CD4-positive, CD25-positive, alpha-beta regulatory T cell (primary cell): ENCODE results near the gene SBNO2. TPM values are rescaled to one million over a fixed set of nuclear protein-coding genes. Genes with fewer than 3 reads are reported as not detected.

Experiments
- ATAC-seq, 2 donors: fragments of 150-1000 bp; cut with Tn5 transposase; one replicate each; pipeline ENCODE4 v1.10.0; 2021; ENCODE audit warnings: low read depth in 2 of 2, moderate number of reproducible peaks in 2 of 2, moderate library complexity in 1 of 2
- DNase-seq, 3 donors: peaks; one replicate each; pipeline versions ENCODE4 v3.0.0 to v3.0.0-alpha.2; 2012 to 2022; ENCODE audit warnings: mixed read lengths in 1 of 3
- H3K27ac ChIP-seq: one replicate; pipeline ENCODE4 v1.7.0; 2013; ENCODE audit warnings: mild to moderate bottlenecking, low read length; ENCODE audit not compliant: insufficient read depth, poor library complexity, severe bottlenecking
- H3K27me3 ChIP-seq: one replicate; pipeline ENCODE4 v1.7.0; 2013; ENCODE audit warnings: low read length; ENCODE audit not compliant: control insufficient read depth, insufficient read depth
- H3K36me3 ChIP-seq: one replicate; pipeline ENCODE4 v1.7.0; 2013; ENCODE audit warnings: mild to moderate bottlenecking, low read length, moderate library complexity; ENCODE audit not compliant: control insufficient read depth, insufficient read depth
- H3K4me1 ChIP-seq: 2 replicates; pipeline ENCODE4 v1.7.0; 2013; ENCODE audit warnings: mild to moderate bottlenecking, low read length; ENCODE audit not compliant: insufficient read depth, control insufficient read depth, poor library complexity, severe bottlenecking
- H3K4me3 ChIP-seq: one replicate; pipeline ENCODE4 v1.7.0; 2013; ENCODE audit warnings: low read depth, mild to moderate bottlenecking, low read length, moderate library complexity
- H3K9me3 ChIP-seq, 2 experiments: 1 replicate in 1 of 2; 2 replicates in 1 of 2; pipeline ENCODE4 v1.7.0; 2013; ENCODE audit warnings: low read length in 2 of 2, mild to moderate bottlenecking in 1 of 2, moderate library complexity in 1 of 2; ENCODE audit not compliant: control insufficient read depth in 2 of 2
- H3K27ac Mint-ChIP-seq, 3 donors: one replicate each; pipeline ENCODE4 v1.8.0; 2020 to 2022; ENCODE audit warnings: mild to moderate bottlenecking in 3 of 3, mixed read lengths in 3 of 3, moderate library complexity in 2 of 3
- H3K27me3 Mint-ChIP-seq: one replicate; pipeline ENCODE4 v1.8.0; 2022; ENCODE audit warnings: mild to moderate bottlenecking, mixed read lengths
- H3K36me3 Mint-ChIP-seq: one replicate; pipeline ENCODE4 v1.8.0; 2020; ENCODE audit warnings: mixed read lengths
- H3K4me1 Mint-ChIP-seq, 4 donors: one replicate each; pipeline ENCODE4 v1.8.0; 2020 to 2022; ENCODE audit warnings: mixed read lengths in 4 of 4, mild to moderate bottlenecking in 1 of 4
- H3K4me3 Mint-ChIP-seq, 4 donors: one replicate each; pipeline ENCODE4 v1.8.0; 2020 to 2022; ENCODE audit warnings: mild to moderate bottlenecking in 4 of 4, mixed read lengths in 4 of 4, moderate library complexity in 3 of 4
- H3K9me3 Mint-ChIP-seq, 7 donors: one replicate each; pipeline ENCODE4 v1.8.0; 2020 to 2022; ENCODE audit warnings: mixed read lengths in 7 of 7, mild to moderate bottlenecking in 3 of 7, moderate library complexity in 2 of 7
- polyA plus RNA-seq, 4 donors: library from polyadenylated mRNA; unstranded; fragments of 300-500 nt; fragmentation: Illumina TruSeq; gene quantifications; one replicate each; pipeline ENCODE4 v1.2.3, GENCODE V29; 2021
- total RNA-seq: library from RNA; stranded (reverse); gene quantifications from one replicate; pipeline ENCODE4 v1.2.3, GENCODE V29; 2022

SBNO2 gene
- total and polyA plus RNA-seq, 5 donors from 2014 or later: 2.0 to 139 (median 2.7) TPM

- no peaks in the 10 kb centered on the region for H3K27me3 Mint-ChIP-seq
- no peaks in the 10 kb centered on the region for H3K9me3 ChIP-seq
- no peak overlapping the region for H3K4me3 ChIP-seq
- no peaks in the 10 kb centered on the region for H3K9me3 Mint-ChIP-seq
- ATAC-seq: no peak
- H3K36me3 Mint-ChIP-seq: peaks cover 22% of the 10 kb centered on the region
- H3K27ac ChIP-seq: no peak overlapping the region
- no peaks in the 10 kb centered on the region for H3K27me3 ChIP-seq
- no peak overlapping the region for H3K27ac Mint-ChIP-seq
- peaks cover 11% of the 10 kb centered on the region for H3K36me3 ChIP-seq
- no peak overlapping the region for H3K4me3 Mint-ChIP-seq
- DNase-seq: no peak
- no peaks in the 10 kb centered on the region for H3K4me1 ChIP-seq
- peaks cover 0 to 10% (median 6%) of the 10 kb centered on the region in 4 donors for H3K4me1 Mint-ChIP-seq
Measured at GRCh38 chr19:1146412-1146699, 27.7 kb downstream of the SBNO2 start.

- Histone ChIP-seq H3K36me3 (peaks cover 11% of the 10 kb centered on the region), H3K4me3 (no peak overlapping the region)
Measured at GRCh38 chr19:1145635-1146411, 28.2 kb downstream of the SBNO2 start.

GRCh38 chr19:1144741-1145140, 29.3 kb downstream of the SBNO2 start:
- H3K9me3 Mint-ChIP-seq: peaks cover 0 to 4% (median 0%) of the 10 kb centered on the region in 7 donors
- H3K27ac ChIP-seq: no peak overlapping the region
- H3K4me1 Mint-ChIP-seq: peaks cover 0 to 10% (median 6%) of the 10 kb centered on the region in 4 donors
- no peaks in the 10 kb centered on the region for H3K4me1 ChIP-seq
- H3K4me3 ChIP-seq: no peak overlapping the region
- peaks cover 25% of the 10 kb centered on the region for H3K36me3 Mint-ChIP-seq
- no peaks in the 10 kb centered on the region for H3K9me3 ChIP-seq
- DNase-seq (no peak), ATAC-seq (no peak)
- H3K27me3 ChIP-seq: no peaks in the 10 kb centered on the region
- H3K27me3 Mint-ChIP-seq: no peaks in the 10 kb centered on the region
- no peak overlapping the region for H3K4me3 Mint-ChIP-seq
- peak overlapping the region in 2 of 3 donors; percentile 78 to 89 for H3K27ac Mint-ChIP-seq
- peaks cover 11% of the 10 kb centered on the region for H3K36me3 ChIP-seq

More at GRCh38 chr19:1145635-1146411, 28.2 kb downstream of the SBNO2 start:
- no peak for DNase-seq
- H3K27me3 ChIP-seq: no peaks in the 10 kb centered on the region
- ATAC-seq: no peak
- Mint-ChIP-seq H3K27ac (no peak overlapping the region), H3K9me3 (no peaks in the 10 kb centered on the region), H3K4me3 (no peak overlapping the region), H3K27me3 (no peaks in the 10 kb centered on the region), H3K36me3 (peaks cover 22% of the 10 kb centered on the region), H3K4me1 (peaks cover 0 to 10% (median 6%) of the 10 kb centered on the region in 4 donors)
- H3K27ac ChIP-seq: no peak overlapping the region
- no peaks in the 10 kb centered on the region for H3K9me3 ChIP-seq
- no peaks in the 10 kb centered on the region for H3K4me1 ChIP-seq

- Mint-ChIP-seq H3K27me3 (no peaks in the 10 kb centered on the region), H3K27ac (no peak overlapping the region), H3K4me1 (peaks cover 0 to 12% (median 8%) of the 10 kb centered on the region in 4 donors), H3K36me3 (peaks cover 27% of the 10 kb centered on the region), H3K4me3 (no peak overlapping the region), H3K9me3 (peaks cover 0 to 4% (median 0%) of the 10 kb centered on the region in 7 donors)
- H3K9me3 ChIP-seq: no peaks in the 10 kb centered on the region
- H3K27me3 ChIP-seq: no peaks in the 10 kb centered on the region
- no peak overlapping the region for H3K27ac ChIP-seq
- H3K4me3 ChIP-seq: no peak overlapping the region
- ATAC-seq: no peak
- peaks cover 11% of the 10 kb centered on the region for H3K36me3 ChIP-seq
- no peak for DNase-seq
- no peaks in the 10 kb centered on the region for H3K4me1 ChIP-seq
Measured at GRCh38 chr19:1143828-1144399, 30.2 kb downstream of the SBNO2 start.

- Histone ChIP-seq H3K4me1 (no peaks in the 10 kb centered on the region), H3K4me3 (no peak overlapping the region), H3K27me3 (no peaks in the 10 kb centered on the region), H3K9me3 (no peaks in the 10 kb centered on the region), H3K27ac (no peak overlapping the region), H3K36me3 (peaks cover 11% of the 10 kb centered on the region)
- Mint-ChIP-seq H3K36me3 (peaks cover 27% of the 10 kb centered on the region), H3K9me3 (peaks cover 0 to 4% (median 0%) of the 10 kb centered on the region in 7 donors), H3K27me3 (no peaks in the 10 kb centered on the region), H3K4me3 (no peak overlapping the region), H3K4me1 (peaks cover 0 to 15% (median 10%) of the 10 kb centered on the region in 4 donors), H3K27ac (peak overlapping the region in 2 of 3 donors; percentile 9)
- ATAC-seq (no peak), DNase-seq (no peak)
Measured at GRCh38 chr19:1141944-1142343, 32.1 kb downstream of the SBNO2 start.

- DNase-seq (no peak), ATAC-seq (peak in 1 of 2 donors; percentile 5)
- no peak overlapping the region for H3K4me3 Mint-ChIP-seq
- no peak overlapping the region for H3K27ac Mint-ChIP-seq
- H3K27me3 Mint-ChIP-seq: no peaks in the 10 kb centered on the region
- peaks cover 0 to 25% (median 14%) of the 10 kb centered on the region in 4 donors for H3K4me1 Mint-ChIP-seq
- Histone ChIP-seq H3K4me3 (no peak overlapping the region), H3K27me3 (no peaks in the 10 kb centered on the region), H3K4me1 (peaks cover 12% of the 10 kb centered on the region), H3K9me3 (no peaks in the 10 kb centered on the region), H3K36me3 (peaks cover 9% of the 10 kb centered on the region), H3K27ac (no peak overlapping the region)
- H3K36me3 Mint-ChIP-seq: peaks cover 27% of the 10 kb centered on the region
- H3K9me3 Mint-ChIP-seq: peaks cover 0 to 4% (median 0%) of the 10 kb centered on the region in 7 donors
Measured at GRCh38 chr19:1140272-1141027, 33.6 kb downstream of the SBNO2 start.

GRCh38 chr19:1139126-1139525, 34.9 kb downstream of the SBNO2 start:
- H3K4me1 Mint-ChIP-seq: peaks cover 0 to 27% (median 12%) of the 10 kb centered on the region in 4 donors
- ATAC-seq (no peak), DNase-seq (no peak)
- peaks cover 13% of the 10 kb centered on the region for H3K4me1 ChIP-seq
- H3K9me3 Mint-ChIP-seq: peaks cover 0 to 4% (median 0%) of the 10 kb centered on the region in 7 donors
- no peaks in the 10 kb centered on the region for H3K9me3 ChIP-seq
- H3K4me3 ChIP-seq: no peak overlapping the region
- peaks cover 9% of the 10 kb centered on the region for H3K36me3 ChIP-seq
- no peaks in the 10 kb centered on the region for H3K27me3 Mint-ChIP-seq
- H3K27me3 ChIP-seq: no peaks in the 10 kb centered on the region
- no peak overlapping the region for H3K27ac ChIP-seq
- H3K36me3 Mint-ChIP-seq: peaks cover 20% of the 10 kb centered on the region
- H3K4me3 Mint-ChIP-seq: peak overlapping the region in 1 of 4 donors; percentile 18
- H3K27ac Mint-ChIP-seq: no peak overlapping the region
